GM10248 (cell line): ENCODE data around the gene CH25H.
"Not testable (repeated sequence)": the region's sequence is repeated elsewhere in the genome, so short reads cannot be mapped to it uniquely, and the experiment has no call there.

Experiments
- CTCF ChIA-PET: fragments of 300-600 bp; sonication (Branson Sonifier 250); formaldehyde crosslinking; extraction: SDS; loops from one replicate; lab custom pipeline; 2021; ENCODE audit warnings: antibody characterized with exemption; lab: Yijun Ruan, JAX
- POLR2A ChIA-PET: fragments of 350-650 bp; sonication (Branson Sonifier 250); formaldehyde crosslinking; extraction: SDS; loops from one replicate; lab custom pipeline; 2020; ENCODE audit warnings: antibody characterized with exemption; lab: Yijun Ruan, JAX
- DNase-seq: peaks from one replicate; pipeline ENCODE4 v3.0.0; 2012; ENCODE audit errors: extremely low spot score
- CTCF ChIP-seq: IDR thresholded peaks from 2 replicates; pipeline ENCODE4 v1.5.1; 2012; ENCODE audit warnings: mild to moderate bottlenecking, low read depth; ENCODE audit errors: extremely low read depth, missing control alignments, control extremely low read depth

CH25H gene

GRCh38 chr10:89182894-89183293 is 24.2 kb downstream of the CH25H start:
- ChIA-PET POLR2A (interaction anchor here (0.5 kb wide), 1 partner anchor 13 kb away, joined by 5 read pairs; no protein-coding TSS in a partner anchor), CTCF (no interaction called here)
- DNase-seq, result no peak
- TF ChIP-seq CTCF, result no peak

- POLR2A ChIA-PET, result no interaction called here
- CTCF ChIA-PET, result interaction anchor here (0.7 to 1.7 kb wide), 3 partner anchors 9 to 593 kb away, joined by 3 to 4 read pairs (median 3); partner anchors contain the start of gene RNLS
- no peak for TF ChIP-seq CTCF
- DNase-seq, result no peak
Observed at GRCh38 chr10:89175816-89176215, 31.3 kb downstream of the CH25H start.

GRCh38 chr10:89173075-89173474 is 34.0 kb downstream of the CH25H start:
- CTCF ChIA-PET, result no interaction called here
- TF ChIP-seq CTCF, result no peak
- POLR2A ChIA-PET, result no interaction called here
- DNase-seq, result no peak

GRCh38 chr10:89171996-89172395 is 35.1 kb downstream of the CH25H start:
- CTCF ChIA-PET, result interaction anchor here (0.8 to 1.5 kb wide), 2 partner anchors 45 to 111 kb away, joined by 3 read pairs; no protein-coding TSS in a partner anchor
- POLR2A ChIA-PET, result interaction anchor here (0.6 kb wide), 1 partner anchor 165 kb away, joined by 3 read pairs; no protein-coding TSS in a partner anchor
- TF ChIP-seq CTCF, result no peak
- DNase-seq, result no peak

- no peak for DNase-seq
- ChIA-PET POLR2A (interaction anchor here (0.6 kb wide), 1 partner anchor 27 kb away, joined by 8 read pairs; no protein-coding TSS in a partner anchor), CTCF (interaction anchor here (0.8 to 1.5 kb wide), 2 partner anchors 46 to 111 kb away, joined by 3 read pairs; no protein-coding TSS in a partner anchor)
- TF ChIP-seq CTCF, result no peak
Observed at GRCh38 chr10:89171263-89171872, 35.7 kb downstream of the CH25H start.

- POLR2A ChIA-PET, DNase-seq, CTCF ChIA-PET: not testable (repeated sequence)
Observed at GRCh38 chr10:89168354-89168900, 38.7 kb downstream of the CH25H start.

GRCh38 chr10:89167915-89168314 is 39.2 kb downstream of the CH25H start:
- POLR2A ChIA-PET, result no interaction called here
- DNase-seq, result no peak
- no peak for TF ChIP-seq CTCF
- CTCF ChIA-PET, result interaction anchor here (0.8 to 1.4 kb wide), 2 partner anchors 8 to 18 kb away, joined by 3 read pairs; no protein-coding TSS in a partner anchor
